NCI-H2107 (cell line): ENCODE results near the gene CDC42EP3.

Experiments used
- DNase-seq: peaks from one replicate; lab custom pipeline; 2025; lab: John Stamatoyannopoulos, UW

CDC42EP3 gene

DNA sequence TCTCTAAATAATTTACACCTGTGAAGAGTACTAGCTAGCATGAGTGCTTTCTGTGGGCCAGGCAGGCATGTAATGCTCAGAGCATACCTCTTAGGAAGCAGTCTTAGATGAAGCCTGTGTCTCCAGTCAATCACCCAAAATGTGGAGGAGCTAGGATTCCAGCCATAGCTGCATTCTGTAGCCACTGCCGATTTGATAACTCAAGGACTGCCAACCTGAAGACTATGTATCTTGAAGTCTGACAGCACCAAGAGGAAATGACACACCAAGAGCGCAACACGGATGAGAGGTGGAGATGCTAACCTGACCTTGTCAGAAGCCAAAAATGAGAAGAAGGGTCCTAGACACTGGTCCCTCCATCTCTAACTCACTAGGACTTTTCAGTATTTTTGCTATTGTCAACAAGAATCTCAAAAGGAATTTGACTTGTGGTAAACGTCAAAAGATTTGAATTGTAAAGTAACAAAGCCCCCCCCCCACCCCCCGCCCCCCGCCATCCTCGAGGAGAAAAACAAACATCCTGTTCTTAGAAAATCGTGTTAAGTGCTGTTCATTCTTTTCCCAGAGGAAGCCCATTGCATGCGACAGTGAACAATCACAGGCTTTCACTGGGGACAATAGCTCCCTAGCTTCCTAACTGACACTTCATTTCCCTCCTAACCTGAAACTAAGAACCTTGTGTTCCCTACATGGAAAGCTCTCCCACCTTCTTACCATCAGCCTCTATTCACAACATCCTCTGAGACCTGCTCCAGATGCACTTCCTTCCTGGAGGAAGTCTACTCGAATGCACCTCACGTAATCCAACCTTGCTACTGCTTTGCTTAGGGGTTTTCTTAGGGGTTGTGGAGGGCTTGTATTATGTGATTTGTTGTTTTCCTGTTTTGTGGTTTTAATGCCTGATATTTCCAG is 14.7 kb downstream of the CDC42EP3 start:
- no peak for DNase-seq

GRCh38 chr2:37654932-37655841 is 16.3 kb downstream of the CDC42EP3 start:
- DNase-seq, result no peak

DNA sequence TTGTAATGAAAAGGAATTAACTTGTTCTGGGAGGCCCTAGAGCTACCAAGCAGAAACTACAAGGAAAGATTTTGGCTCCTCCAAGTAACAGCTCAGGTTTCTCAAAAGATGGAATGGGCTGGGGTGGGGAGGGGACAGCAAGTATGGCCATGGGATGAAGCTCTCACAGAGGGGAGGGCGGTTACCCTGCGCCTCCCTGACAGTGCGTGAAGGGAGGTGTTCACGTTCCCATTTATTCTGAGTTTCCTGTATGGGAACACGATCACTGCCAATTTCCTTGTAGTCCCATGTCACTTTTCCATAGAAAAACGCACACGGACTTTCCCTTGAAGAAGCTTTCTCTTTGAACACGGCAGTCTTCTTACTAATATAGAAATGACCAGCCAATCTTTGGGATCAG is 17.0 kb downstream of the CDC42EP3 start:
- no peak for DNase-seq

GRCh38 chr2:37653805-37654378 is 17.6 kb downstream of the CDC42EP3 start:
- no peak for DNase-seq

- DNase-seq, result no peak
These were observed 18.3 kb downstream of the CDC42EP3 start for GRCh38 chr2:37653093-37653492.

DNA sequence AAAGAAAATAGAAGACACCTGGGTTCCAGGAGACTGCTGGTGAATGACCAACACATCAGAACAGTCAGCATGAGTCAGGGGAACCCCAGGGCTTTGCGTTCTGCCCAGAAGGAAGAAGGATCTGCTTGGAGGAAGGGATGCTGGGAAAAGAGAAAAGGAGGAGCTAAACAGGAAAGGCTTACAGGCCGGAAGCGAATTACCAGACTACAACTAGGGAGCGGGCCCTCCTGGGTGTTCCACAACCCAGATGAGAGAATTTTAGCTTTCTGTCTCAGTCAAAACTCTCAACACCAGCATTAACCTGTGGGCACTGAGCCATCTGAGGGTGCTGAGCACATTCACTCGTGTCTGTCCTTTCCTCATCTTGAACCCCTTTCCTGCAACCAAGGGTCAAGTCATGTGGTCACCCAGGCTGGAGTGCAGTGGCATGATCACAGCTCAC is 19.2 kb downstream of the CDC42EP3 start:
- DNase-seq, result no peak

GRCh38 chr2:37650548-37651093 is 20.8 kb downstream of the CDC42EP3 start:
- no peak for DNase-seq

DNA sequence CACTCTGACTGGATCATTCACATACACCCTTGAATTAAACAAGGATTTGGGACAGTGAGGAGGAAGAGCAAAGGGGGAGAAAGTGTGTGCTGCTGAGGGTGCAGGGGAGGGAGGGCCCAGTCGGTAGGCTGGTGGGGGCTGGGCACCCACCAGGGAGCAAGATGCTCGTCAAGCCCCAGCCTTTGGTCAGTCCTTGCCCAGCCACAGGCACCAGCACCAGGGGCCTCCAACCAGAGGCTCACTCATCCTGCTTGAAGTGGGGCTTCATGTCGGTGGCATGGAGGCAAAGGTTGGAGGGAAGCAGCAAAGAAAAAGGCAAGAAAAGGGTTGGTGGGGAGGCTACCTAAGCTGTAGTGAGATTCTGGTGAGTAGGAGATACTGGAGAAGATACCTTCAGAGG is 21.9 kb downstream of the CDC42EP3 start:
- DNase-seq, result no peak

DNA sequence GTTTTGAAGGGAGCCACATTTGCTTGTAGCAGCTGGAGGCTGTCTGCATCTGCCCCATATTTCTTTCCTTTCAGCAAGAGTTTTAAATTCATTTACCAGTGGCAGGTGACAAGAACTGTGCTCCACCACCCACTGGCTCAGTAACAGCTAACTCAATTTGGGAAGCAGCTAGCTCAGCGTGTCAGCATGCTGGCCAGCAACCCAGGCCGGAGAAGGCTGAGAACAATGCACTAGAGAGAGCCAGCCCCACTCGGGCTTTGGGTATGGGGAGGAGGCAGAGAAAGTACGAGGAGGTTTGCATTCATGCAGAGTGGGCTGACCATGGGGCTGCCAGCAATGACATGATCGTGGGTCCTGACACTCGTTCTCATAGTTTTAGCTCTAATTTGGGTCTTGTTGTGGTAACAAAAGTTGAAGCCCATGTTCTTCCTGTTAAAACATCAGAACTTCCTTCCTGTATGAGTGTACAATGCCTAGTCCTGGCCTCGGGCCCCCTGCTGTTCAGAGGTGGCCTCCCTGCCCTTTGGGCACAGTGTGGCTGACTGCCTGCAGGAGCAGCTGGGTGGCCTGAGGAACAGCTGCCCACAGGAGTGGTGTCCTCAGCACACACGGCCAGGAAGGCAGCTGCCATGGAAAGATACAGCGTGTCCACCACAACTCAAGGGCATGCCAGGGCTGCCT is 23.0 kb downstream of the CDC42EP3 start:
- DNase-seq, result no peak

DNA sequence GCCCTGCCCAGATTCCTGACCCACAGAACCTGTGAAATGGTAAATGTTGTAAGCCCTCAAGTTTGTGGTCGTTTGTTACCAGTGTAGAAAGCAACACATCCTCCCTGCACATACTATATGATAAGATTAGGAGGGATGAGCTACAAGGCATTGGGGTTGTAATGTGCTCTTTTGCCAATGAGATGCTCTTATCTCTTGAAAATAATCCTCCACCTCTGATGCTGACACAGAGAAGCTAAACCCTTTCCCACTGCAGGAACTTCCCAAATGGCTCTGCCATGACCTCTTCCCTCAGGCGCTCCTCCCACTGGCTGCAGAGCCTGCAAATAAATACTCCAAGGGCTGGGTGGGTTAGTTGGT is 23.5 kb downstream of the CDC42EP3 start:
- no peak for DNase-seq

GRCh38 chr2:37645836-37646235 is 25.6 kb downstream of the CDC42EP3 start:
- DNase-seq, result no peak

- DNase-seq, result no peak
These were observed 26.1 kb downstream of the CDC42EP3 start for GRCh38 chr2:37645362-37645761.

DNA sequence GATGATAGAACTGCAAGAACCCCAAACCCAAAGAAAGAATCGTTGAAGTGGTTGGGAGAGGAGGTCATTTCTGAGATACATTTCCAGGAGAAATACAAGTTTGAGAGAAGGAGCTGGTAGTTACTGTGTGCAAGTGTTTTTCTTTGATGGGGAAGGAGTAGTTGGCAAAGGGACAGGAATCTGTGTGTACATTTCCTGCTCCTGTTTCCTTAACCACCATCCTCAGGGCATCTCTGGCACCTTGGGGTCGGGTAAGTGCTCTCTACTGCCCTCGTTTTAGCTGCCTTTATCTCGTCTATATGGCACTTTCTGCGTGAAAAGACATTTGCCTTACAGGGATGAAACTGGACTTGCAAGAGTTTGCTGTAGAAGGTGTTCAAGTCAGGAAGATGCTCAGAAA is 27.3 kb downstream of the CDC42EP3 start:
- no peak for DNase-seq

GRCh38 chr2:37643730-37644078 is 27.7 kb downstream of the CDC42EP3 start:
- DNase-seq, result no peak

DNA sequence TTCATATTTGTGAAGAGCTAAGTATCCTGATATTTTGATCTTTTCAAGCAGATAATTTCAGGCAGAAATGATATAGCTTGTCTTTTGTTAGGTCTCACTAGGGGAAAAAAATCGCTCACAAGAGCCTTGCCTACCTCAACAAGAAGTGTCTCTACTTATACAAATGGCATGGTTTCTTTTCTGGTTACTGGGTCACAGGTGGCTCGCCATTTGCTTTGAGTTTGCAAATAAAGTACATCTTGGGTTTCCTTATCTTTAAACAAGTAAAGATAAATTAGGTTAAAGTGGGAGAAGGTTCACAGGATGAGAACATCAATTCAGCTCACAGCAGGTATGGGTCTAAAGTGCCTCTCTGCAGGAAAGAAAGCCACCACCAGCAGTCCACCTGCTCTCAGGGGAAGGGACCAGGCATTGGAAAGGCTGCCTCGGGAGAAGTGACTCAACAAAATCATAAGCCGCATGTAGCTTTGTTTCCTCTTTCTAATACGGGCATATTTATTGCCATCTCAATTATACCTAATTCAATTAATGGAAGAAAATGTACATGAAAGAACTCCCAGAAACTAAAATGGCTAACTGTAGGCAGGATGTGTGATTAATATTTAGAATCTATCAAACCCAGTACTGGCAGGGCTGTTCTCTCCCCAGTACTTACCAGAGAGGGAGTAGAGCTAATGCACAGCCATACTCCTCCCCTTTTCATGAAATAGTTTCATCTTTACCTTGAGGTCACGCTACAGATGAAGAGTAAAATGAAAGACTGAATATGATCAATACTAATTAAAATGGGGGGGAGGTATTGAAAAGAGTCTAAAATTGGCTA is 28.3 kb downstream of the CDC42EP3 start:
- DNase-seq, result no peak

- DNase-seq, result no peak
These were observed 29.8 kb downstream of the CDC42EP3 start for GRCh38 chr2:37641582-37642171.

DNA sequence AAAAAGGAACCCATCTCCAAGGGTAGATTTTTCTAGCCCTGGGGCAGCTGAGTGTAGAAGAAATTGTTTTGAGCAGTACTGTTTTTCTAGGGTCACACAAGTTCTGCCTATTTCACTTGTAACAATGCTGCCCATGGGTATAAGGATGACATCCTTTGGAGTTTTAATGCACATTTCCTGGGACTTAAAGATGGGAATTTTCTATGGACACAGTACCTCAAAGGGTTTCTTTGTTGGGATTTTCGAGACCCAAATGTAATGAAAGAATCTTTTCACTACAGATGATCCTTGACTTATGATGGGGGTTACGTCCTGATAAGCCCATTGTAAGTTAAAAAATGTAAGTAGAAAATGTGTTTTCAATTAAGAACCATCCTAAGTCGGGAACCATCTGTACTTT is 31.8 kb downstream of the CDC42EP3 start:
- DNase-seq, result no peak

DNA sequence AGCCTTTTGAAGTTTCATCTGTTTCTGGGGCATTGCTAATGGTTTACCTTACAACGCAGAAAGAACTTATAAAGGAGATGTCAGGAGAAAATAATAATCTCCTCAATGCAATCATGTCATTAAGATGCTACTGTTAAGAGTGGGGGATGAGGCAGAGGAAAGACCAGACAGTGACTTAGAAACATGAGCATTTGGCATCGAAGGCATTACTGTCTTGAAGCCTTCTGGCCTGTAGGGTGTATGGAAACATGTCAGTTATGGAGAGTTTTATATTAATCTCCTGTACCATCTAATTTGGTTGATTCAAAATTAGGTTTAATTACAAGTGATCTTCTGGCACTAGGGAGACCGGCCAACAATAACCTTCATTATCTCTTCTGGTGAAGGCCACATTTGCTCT is 32.5 kb downstream of the CDC42EP3 start:
- no peak for DNase-seq

GRCh38 chr2:37637985-37638384 is 33.5 kb downstream of the CDC42EP3 start:
- no peak for DNase-seq

DNA sequence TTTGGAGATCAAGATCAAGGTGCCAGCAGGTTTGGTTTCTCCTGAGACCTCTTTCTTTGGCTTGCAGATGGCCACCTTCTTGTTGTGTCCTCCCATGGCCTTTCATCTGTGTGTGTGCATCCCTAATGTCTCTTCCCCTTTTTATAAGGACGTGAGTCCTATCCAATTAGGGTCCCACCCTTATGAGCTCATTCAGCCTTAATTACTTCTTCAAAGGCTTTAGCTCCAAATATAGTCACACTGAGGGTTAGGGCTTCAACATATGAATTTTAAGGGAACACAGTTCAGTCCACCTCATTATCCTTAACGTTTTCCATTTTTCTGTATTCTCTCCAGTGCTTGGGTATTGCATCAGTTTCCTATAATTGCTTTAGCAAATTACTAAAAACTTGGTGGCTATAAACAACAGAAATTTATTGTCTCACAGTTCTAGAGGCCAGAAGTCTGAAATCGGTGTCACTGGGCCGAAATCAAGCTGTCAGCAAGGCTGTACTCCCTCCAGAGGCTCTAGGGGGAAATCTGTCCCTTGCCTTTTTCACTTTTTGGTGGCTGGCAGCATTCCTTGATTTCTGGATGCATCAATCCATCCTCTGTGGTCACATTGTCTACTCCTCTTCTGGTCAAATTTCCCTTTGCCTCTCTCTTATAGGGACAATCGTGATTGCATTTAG is 34.1 kb downstream of the CDC42EP3 start:
- DNase-seq, result no peak
